Suprapubic skin (tissue), 4 donors: Measurements from ENCODE around the gene EPC1. TPM values are rescaled to one million over a fixed set of nuclear protein-coding genes. Genes with fewer than 3 reads are reported as not detected.
"Not testable (repeated sequence)": the region's sequence is repeated elsewhere in the genome, so short reads cannot be mapped to it uniquely, and the experiment has no call there.

Source experiments
- DNase-seq, 2 donors: peaks; one replicate each; pipeline ENCODE4 v3.0.0-alpha.2; 2019; ENCODE audit warnings: low spot score in 2 of 2
- H3K27ac ChIP-seq: fragments of 200-600 bp; sonication (generic); one replicate; pipeline ENCODE4 v1.5.1; 2019
- H3K27me3 ChIP-seq: fragments of 200-600 bp; sonication (generic); one replicate; pipeline ENCODE4 v1.5.1; 2019
- H3K36me3 ChIP-seq: fragments of 200-600 bp; sonication (generic); one replicate; pipeline ENCODE4 v1.5.1; 2019
- H3K4me1 ChIP-seq: fragments of 200-600 bp; sonication (generic); one replicate; pipeline ENCODE4 v1.5.1; 2019
- H3K4me3 ChIP-seq: fragments of 200-600 bp; sonication (generic); one replicate; pipeline ENCODE4 v1.5.1; 2019; ENCODE audit warnings: mild to moderate bottlenecking
- H3K9me3 ChIP-seq: fragments of 200-600 bp; sonication (generic); one replicate; pipeline ENCODE4 v1.5.1; 2019
- EP300 ChIP-seq: sonication (generic); formaldehyde crosslinking; IDR thresholded peaks from one replicate; pipeline ENCODE4 v1.6.1; 2017; ENCODE audit warnings: antibody characterized with exemption
- POLR2A ChIP-seq, 2 donors: fragments of 450-650 bp; IDR thresholded peaks; one replicate each; pipeline ENCODE4 v1.6.1; 2017; ENCODE audit warnings: antibody characterized with exemption in 2 of 2, mild to moderate bottlenecking in 2 of 2, moderate library complexity in 2 of 2
- POLR2AphosphoS5 ChIP-seq, 3 donors: sonication (generic); formaldehyde crosslinking; IDR thresholded peaks; one replicate each; pipeline ENCODE4 v1.6.1; 2017; ENCODE audit warnings: antibody characterized with exemption in 3 of 3
- WGBS: methylation state at CpG from one replicate; pipeline ENCODE4 v1.1.5; 2018; 5-methylcytosine and 5-hydroxymethylcytosine counted together
- total RNA-seq, 4 donors: library from RNA; depleted of rRNA; stranded (reverse); fragments of >200 nt; gene quantifications; one replicate each; pipeline ENCODE4 v1.1.0, GENCODE V29; 2016
- TF ChIP-seq, protein P1 (sequence below), 2 donors: fragments of 200-600 bp in 1 of 2; fragments of 450-650 bp in 1 of 2; sonication (generic) in 1 of 2; IDR thresholded peaks; one replicate each; pipeline ENCODE4 v1.5.1; 2016 to 2019; ENCODE audit warnings: antibody characterized with exemption in 2 of 2, mild to moderate bottlenecking in 1 of 2, moderate library complexity in 1 of 2

Gene EPC1
- total RNA-seq, 4 donors from 2014 or later, result 29.6 to 55.4 (median 47.1) TPM

DNA sequence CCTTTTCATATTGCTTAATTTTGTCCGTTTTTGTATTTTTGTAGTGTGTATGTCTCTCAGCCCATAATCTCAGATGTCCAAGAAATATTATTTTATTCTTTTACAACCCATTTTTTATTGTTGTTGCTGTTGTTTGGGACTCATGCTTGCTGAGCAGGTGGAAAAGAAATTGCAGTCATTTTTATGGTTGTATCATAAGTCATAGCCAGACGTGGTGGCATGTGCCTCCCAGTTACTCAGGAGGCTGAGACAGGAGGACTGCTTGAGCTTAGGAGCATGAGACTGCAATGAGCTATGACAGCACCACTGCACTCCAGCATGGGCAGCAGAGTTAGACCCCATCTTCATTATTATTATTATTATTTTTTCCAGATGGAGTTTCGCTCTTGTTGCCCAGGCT, 117.8 kb downstream of the EPC1 start:
- Histone ChIP-seq H3K4me3 (no peak overlapping the region), H3K36me3 (no peaks in the 10 kb centered on the region), H3K9me3 (no peaks in the 10 kb centered on the region), H3K4me1 (no peaks in the 10 kb centered on the region), H3K27ac (no peak overlapping the region), H3K27me3 (no peaks in the 10 kb centered on the region)
- no peak for DNase-seq
- 84% methylated on average over 3 of the region's 3 CpGs for WGBS
- TF ChIP-seq EP300 (no peak), POLR2A (IDR thresholded peaks at IDR 0.05) (no peak), POLR2AphosphoS5 (IDR thresholded peaks at IDR 0.05) (no peak)
- TF ChIP-seq, protein P1, sequence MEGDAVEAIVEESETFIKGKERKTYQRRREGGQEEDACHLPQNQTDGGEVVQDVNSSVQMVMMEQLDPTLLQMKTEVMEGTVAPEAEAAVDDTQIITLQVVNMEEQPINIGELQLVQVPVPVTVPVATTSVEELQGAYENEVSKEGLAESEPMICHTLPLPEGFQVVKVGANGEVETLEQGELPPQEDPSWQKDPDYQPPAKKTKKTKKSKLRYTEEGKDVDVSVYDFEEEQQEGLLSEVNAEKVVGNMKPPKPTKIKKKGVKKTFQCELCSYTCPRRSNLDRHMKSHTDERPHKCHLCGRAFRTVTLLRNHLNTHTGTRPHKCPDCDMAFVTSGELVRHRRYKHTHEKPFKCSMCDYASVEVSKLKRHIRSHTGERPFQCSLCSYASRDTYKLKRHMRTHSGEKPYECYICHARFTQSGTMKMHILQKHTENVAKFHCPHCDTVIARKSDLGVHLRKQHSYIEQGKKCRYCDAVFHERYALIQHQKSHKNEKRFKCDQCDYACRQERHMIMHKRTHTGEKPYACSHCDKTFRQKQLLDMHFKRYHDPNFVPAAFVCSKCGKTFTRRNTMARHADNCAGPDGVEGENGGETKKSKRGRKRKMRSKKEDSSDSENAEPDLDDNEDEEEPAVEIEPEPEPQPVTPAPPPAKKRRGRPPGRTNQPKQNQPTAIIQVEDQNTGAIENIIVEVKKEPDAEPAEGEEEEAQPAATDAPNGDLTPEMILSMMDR (IDR thresholded peaks at IDR 0.05), result no peak

DNA sequence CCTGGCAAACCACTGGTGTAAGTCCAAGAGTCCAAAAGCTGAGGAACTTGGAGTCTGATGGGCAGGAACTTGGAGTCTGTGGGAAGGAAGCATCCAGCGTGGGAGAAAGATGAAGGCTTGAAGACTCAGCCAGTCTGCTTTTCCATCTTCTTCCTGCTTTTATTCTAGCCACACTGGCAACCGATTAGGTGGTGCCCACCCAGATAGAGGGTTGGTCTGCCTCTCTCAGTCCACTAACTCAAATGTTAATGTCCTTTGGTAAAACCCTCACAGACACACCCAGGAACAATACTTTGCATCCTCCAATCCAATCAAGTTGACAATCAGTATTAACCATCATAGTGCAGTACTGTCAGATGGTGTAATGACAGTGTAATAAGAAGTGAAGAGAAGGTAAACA, 119.2 kb downstream of the EPC1 start:
- Histone ChIP-seq H3K4me3 (no peak overlapping the region), H3K4me1 (no peaks in the 10 kb centered on the region), H3K27me3 (no peaks in the 10 kb centered on the region), H3K9me3 (no peaks in the 10 kb centered on the region), H3K27ac (no peak overlapping the region), H3K36me3 (no peaks in the 10 kb centered on the region)
- TF ChIP-seq POLR2AphosphoS5 (IDR thresholded peaks at IDR 0.05) (no peak), EP300 (no peak), POLR2A (IDR thresholded peaks at IDR 0.05) (no peak)
- 79% methylated on average over 2 of the region's 2 CpGs for WGBS
- no peak for DNase-seq

DNA sequence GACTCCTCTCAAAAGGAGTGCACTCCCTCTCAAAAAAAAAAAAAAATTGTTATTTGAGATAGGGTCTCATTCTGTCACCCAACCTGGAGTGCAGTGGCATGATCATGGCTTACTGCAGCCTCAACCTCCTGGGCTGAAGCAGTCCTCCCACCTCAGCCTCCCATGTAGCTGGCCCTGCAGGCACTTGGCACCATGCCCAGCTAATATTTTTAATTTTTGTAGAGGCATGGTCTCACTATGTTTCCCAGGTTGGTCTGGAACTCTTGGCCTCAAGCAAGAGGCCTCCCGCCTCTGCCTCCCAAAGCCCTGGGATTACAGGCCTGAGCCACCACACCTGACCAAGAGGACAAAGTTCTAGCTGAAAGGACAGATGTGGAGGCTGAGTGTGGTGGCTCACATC, 120.3 kb downstream of the EPC1 start:
- no peak for DNase-seq
- Histone ChIP-seq H3K27ac (no peak overlapping the region), H3K4me3 (no peak overlapping the region), H3K9me3 (no peaks in the 10 kb centered on the region), H3K4me1 (no peaks in the 10 kb centered on the region), H3K27me3 (no peaks in the 10 kb centered on the region), H3K36me3 (no peaks in the 10 kb centered on the region)
- WGBS, result 100% methylated on average over 1 of the region's 1 CpG
- TF ChIP-seq POLR2AphosphoS5 (IDR thresholded peaks at IDR 0.05) (no peak), EP300 (no peak), POLR2A (IDR thresholded peaks at IDR 0.05) (no peak)
- TF ChIP-seq, protein P1 (IDR thresholded peaks at IDR 0.05), result no peak

DNA sequence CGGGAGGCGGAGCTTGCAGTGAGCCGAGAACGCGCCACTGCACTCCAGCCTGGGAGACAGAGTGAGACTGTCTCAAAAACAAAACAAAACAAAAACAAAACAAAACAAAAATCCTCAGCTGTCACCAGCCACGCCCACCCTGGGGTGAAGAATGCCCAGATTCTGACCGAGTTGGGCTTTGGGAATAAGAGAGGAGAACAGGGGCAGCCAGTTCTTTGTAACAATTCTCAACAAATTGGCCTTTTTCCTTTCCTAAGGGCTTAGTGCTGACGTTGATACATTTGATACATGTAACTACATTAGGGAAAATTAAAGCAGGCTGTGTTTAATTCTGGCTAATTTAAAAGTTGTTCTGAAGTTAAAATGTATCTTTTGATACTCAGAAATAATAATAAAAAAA, 121.0 kb downstream of the EPC1 start:
- Histone ChIP-seq H3K36me3 (no peaks in the 10 kb centered on the region), H3K27me3 (no peaks in the 10 kb centered on the region), H3K9me3 (no peaks in the 10 kb centered on the region), H3K27ac (no peak overlapping the region), H3K4me1 (no peaks in the 10 kb centered on the region), H3K4me3 (no peak overlapping the region)
- TF ChIP-seq EP300 (no peak), POLR2AphosphoS5 (IDR thresholded peaks at IDR 0.05) (no peak), POLR2A (IDR thresholded peaks at IDR 0.05) (no peak)
- TF ChIP-seq, protein P1 (IDR thresholded peaks at IDR 0.05), result no peak
- 58% methylated on average over 8 of the region's 8 CpGs for WGBS
- no peak for DNase-seq

DNA sequence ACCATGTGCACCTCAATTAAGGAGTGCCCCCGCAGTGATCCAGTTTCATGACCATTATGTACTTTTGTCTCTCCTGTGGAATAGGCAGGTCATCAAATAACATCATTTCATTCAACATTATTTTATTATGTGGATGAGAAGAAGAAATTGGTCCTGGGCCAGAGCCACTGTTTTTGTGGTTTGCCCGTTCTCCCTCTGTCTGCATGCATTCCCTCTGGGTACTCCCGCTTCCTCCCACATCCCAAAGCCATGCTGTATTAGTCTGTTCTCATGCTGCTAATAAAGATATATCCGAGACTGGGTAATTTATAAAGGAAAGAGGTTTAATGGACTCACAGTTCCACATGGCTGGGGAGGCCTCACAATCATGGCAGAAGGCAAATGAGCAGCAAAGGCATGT, 124.6 kb downstream of the EPC1 start:
- H3K9me3 ChIP-seq, result peaks cover 13% of the 10 kb centered on the region
- not testable (repeated sequence) for H3K27ac ChIP-seq, H3K4me3 ChIP-seq, DNase-seq, H3K4me1 ChIP-seq, H3K27me3 ChIP-seq, H3K36me3 ChIP-seq
- WGBS, result 64% methylated on average over 4 of the region's 4 CpGs

DNA sequence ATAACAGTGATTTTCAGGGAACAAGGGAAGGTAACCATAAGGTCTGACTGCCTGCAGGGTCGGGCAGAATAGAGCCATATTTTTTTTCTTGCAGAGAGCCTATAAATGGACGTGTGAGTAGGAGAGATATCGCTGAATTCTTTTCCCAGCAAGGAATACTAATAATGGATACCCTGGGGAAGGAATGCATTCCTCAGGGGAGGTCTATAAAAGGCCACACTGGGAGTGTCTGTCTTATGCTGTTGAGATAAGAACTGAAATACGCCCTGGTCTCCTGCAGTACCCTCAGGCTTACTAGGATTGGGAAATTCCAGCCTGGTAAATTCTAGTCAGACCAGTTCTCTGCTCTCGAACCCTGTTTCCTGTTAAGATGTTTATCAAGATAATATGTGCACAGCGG, 127.8 kb downstream of the EPC1 start:
- DNase-seq, H3K4me1 ChIP-seq, H3K27ac ChIP-seq, H3K27me3 ChIP-seq, H3K36me3 ChIP-seq, H3K4me3 ChIP-seq: not testable (repeated sequence)
- H3K9me3 ChIP-seq, result peaks cover 13% of the 10 kb centered on the region
- WGBS, result 46% methylated on average over 6 of the region's 6 CpGs

DNA sequence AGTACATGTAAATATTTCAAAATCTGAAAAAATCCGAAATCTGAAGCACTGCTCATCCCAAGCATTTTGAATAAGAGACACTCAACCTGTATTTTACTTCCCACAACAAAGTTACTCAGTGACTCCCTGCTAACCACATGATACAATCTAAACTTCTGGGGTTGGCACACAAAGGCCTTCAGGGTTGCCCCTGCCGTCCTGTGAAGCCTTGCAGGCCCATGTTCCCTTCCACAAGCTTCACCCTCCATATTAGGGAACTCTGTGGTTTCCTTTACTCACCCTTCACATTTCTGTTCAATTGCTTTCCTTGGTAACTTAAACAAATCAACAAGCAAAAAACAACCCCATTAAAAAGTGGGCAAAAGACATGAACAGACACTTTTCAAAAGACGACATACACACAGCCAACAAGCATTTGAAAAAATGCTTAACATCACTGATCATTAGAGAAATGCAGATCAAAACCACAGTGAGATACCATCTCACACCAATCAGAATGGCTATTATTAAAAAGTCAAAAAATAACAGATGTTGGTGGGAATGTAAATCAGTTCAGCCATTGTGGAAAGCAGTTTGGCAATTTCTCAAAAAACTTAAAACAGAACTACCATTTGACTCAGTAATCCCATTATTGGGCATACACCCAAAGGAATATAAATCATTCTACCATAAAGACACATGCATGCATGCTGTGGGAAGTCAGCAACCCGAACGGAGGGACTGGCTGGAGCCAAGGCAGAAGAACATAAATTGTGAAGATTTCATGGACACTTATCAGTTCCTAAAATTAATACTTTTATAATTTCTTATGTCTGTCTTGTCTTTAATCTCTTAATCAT, 128.5 kb downstream of the EPC1 start:
- H3K27ac ChIP-seq, H3K4me3 ChIP-seq, H3K4me1 ChIP-seq, H3K36me3 ChIP-seq, DNase-seq, H3K27me3 ChIP-seq: not testable (repeated sequence)
- peaks cover 13% of the 10 kb centered on the region for H3K9me3 ChIP-seq
- 49% methylated on average over 5 of the region's 5 CpGs for WGBS

Other genes starting within 250 kb of the EPC1 start
- 10 to 100 TPM in 1 of 4 donors, 1 to 10 TPM in 3; 4.6 to 10.1 (median 7.6) TPM for gene CCDC7, start 99.0 kb upstream of the EPC1 start, total RNA-seq